RWPE2 (cell line): ENCODE data around the gene RABAC1.

ENCODE experiments used
- ATAC-seq: fragments of 200-7000 bp; cut with Tn5 transposase; 3 replicates; pipeline ENCODE4 v1.9.1; 2021; ENCODE audit warnings: low read depth
- DNase-seq: peaks from one replicate; pipeline ENCODE4 v3.0.0-alpha.2; 2020; ENCODE audit warnings: low spot score
- H3K27ac ChIP-seq: fragments of 450-650 bp; 2 replicates; pipeline ENCODE4 v1.5.1; 2017; ENCODE audit warnings: mild to moderate bottlenecking; ENCODE audit not compliant: poor library complexity, severe bottlenecking
- H3K27me3 ChIP-seq: fragments of 250-450 bp; sonication (Bioruptor Pico); 2 replicates; pipeline ENCODE4 v1.5.1; 2021; ENCODE audit warnings: mild to moderate bottlenecking, moderate library complexity; ENCODE audit not compliant: insufficient read depth, poor library complexity, severe bottlenecking
- H3K36me3 ChIP-seq: fragments of 250-450 bp; sonication (Bioruptor Pico); 2 replicates; pipeline ENCODE4 v1.5.1; 2020; ENCODE audit warnings: low read depth, mild to moderate bottlenecking, moderate library complexity
- H3K4me1 ChIP-seq: fragments of 250-450 bp; sonication (Bioruptor Pico); 2 replicates; pipeline ENCODE4 v1.5.1; 2021; ENCODE audit warnings: mild to moderate bottlenecking, moderate library complexity; ENCODE audit not compliant: insufficient read depth, poor library complexity, severe bottlenecking
- H3K4me3 ChIP-seq: fragments of 250-450 bp; sonication (Bioruptor Pico); 2 replicates; pipeline ENCODE4 v1.5.1; 2021; ENCODE audit warnings: mild to moderate bottlenecking, moderate library complexity; ENCODE audit not compliant: severe bottlenecking
- H3K9me3 ChIP-seq: fragments of 250-450 bp; sonication (Bioruptor Pico); 2 replicates; pipeline ENCODE4 v1.5.1; 2021; ENCODE audit warnings: mild to moderate bottlenecking, moderate library complexity; ENCODE audit not compliant: severe bottlenecking
- CTCF ChIP-seq: fragments of 450-650 bp; IDR thresholded peaks from one replicate; pipeline ENCODE4 v1.5.1; 2017; ENCODE audit warnings: mild to moderate bottlenecking, moderate library complexity; ENCODE audit not compliant: poor library complexity, severe bottlenecking

The RABAC1 gene

GRCh38 chr19:41999878-42000208 is 40.7 kb upstream of the RABAC1 start:
- Histone ChIP-seq H3K36me3 (no peaks in the 10 kb centered on the region), H3K27me3 (peaks cover 64% of the 10 kb centered on the region), H3K27ac (no peak overlapping the region), H3K4me1 (no peaks in the 10 kb centered on the region), H3K9me3 (no peaks in the 10 kb centered on the region), H3K4me3 (no peak overlapping the region)
- no peak for TF ChIP-seq CTCF
- DNase-seq, result no peak
- ATAC-seq, result no peak

- no peak for TF ChIP-seq CTCF
- H3K27me3 ChIP-seq, result peaks cover 66% of the 10 kb centered on the region
- DNase-seq, result no peak
- H3K9me3 ChIP-seq, result no peaks in the 10 kb centered on the region
- no peaks in the 10 kb centered on the region for H3K36me3 ChIP-seq
- ATAC-seq, result no peak
- no peak overlapping the region for H3K4me3 ChIP-seq
- H3K27ac ChIP-seq, result no peak overlapping the region
- H3K4me1 ChIP-seq, result no peaks in the 10 kb centered on the region
Measured at GRCh38 chr19:41999071-41999877, 40.2 kb upstream of the RABAC1 start.

GRCh38 chr19:41998246-41999020 is 39.3 kb upstream of the RABAC1 start:
- Histone ChIP-seq H3K4me3 (no peak overlapping the region), H3K27ac (no peak overlapping the region), H3K27me3 (peaks cover 71% of the 10 kb centered on the region), H3K4me1 (no peaks in the 10 kb centered on the region), H3K36me3 (no peaks in the 10 kb centered on the region), H3K9me3 (no peaks in the 10 kb centered on the region)
- TF ChIP-seq CTCF, result peak; percentile 51
- DNase-seq (no peak), ATAC-seq (no peak)

- Histone ChIP-seq H3K36me3 (no peaks in the 10 kb centered on the region), H3K4me3 (no peak overlapping the region), H3K27ac (no peak overlapping the region), H3K27me3 (peaks cover 72% of the 10 kb centered on the region), H3K9me3 (no peaks in the 10 kb centered on the region), H3K4me1 (no peaks in the 10 kb centered on the region)
- DNase-seq (no peak), ATAC-seq (no peak)
- TF ChIP-seq CTCF, result no peak
Measured at GRCh38 chr19:41997851-41998229, 38.7 kb upstream of the RABAC1 start.
